T-cell (primary cell): ENCODE data around the gene AKAP3. TPM values are rescaled to one million over a fixed set of nuclear protein-coding genes. Genes with fewer than 3 reads are reported as not detected.

Source experiments
- ATAC-seq, 4 experiments: fragments of 200-7000 bp in 3 of 4; fragments of 150-1000 bp in 1 of 4; cut with Tn5 transposase; replicated peaks in 1 of 4; 1 replicate in 3 of 4; 2 replicates in 1 of 4; pipeline ENCODE4 v1.10.0; 2021; ENCODE audit warnings: moderate library complexity in 3 of 4, mild to moderate bottlenecking in 2 of 4, moderate number of reproducible peaks in 1 of 4
- CTCF ChIA-PET, 2 donors: fragments of 300-600 bp; sonication (Branson Sonifier 250); formaldehyde crosslinking; loops; one replicate each; lab custom pipeline; 2022; ENCODE audit warnings: antibody characterized with exemption in 2 of 2; lab: Charles Lee
- POLR2A ChIA-PET, 2 donors: fragments of 300-600 bp; sonication (Branson Sonifier 250); formaldehyde crosslinking; loops; one replicate each; lab custom pipeline; 2022; ENCODE audit warnings: antibody characterized with exemption in 2 of 2; lab: Charles Lee
- DNase-seq, 35 experiments: peaks; one replicate each; pipeline versions ENCODE4 v3.0.0 to v3.0.0-alpha.2; 2013 to 2023
- H3K27ac ChIP-seq: one replicate; pipeline ENCODE4 v1.5.1; 2013; ENCODE audit warnings: low read length
- H3K27me3 ChIP-seq, 2 experiments: replicated peaks in 1 of 2; 1 replicate in 1 of 2; 2 replicates in 1 of 2; pipeline versions ENCODE4 v1.6.1 to v1.7.0; 2013; ENCODE audit warnings: low read length in 1 of 2, mixed read lengths in 1 of 2; ENCODE audit not compliant: control insufficient read depth in 2 of 2, insufficient read depth in 2 of 2; ENCODE audit errors: extremely low read depth in 1 of 2
- H3K36me3 ChIP-seq, 2 donors: 1 replicate in 1 of 2; 2 replicates in 1 of 2; pipeline versions ENCODE4 v1.6.1 to v1.7.0; 2013; ENCODE audit warnings: low read length in 1 of 2; ENCODE audit not compliant: control insufficient read depth in 2 of 2, insufficient read depth in 1 of 2; ENCODE audit errors: extremely low read depth in 1 of 2
- H3K4me1 ChIP-seq, 2 experiments: 1 replicate in 1 of 2; 2 replicates in 1 of 2; pipeline versions ENCODE4 v1.6.1 to v1.7.0; 2013; ENCODE audit warnings: low read length in 2 of 2, mixed read lengths in 1 of 2; ENCODE audit not compliant: insufficient read depth in 2 of 2, control insufficient read depth in 1 of 2; ENCODE audit errors: extremely low read depth in 1 of 2
- H3K4me3 ChIP-seq, 2 donors: 1 replicate in 1 of 2; 2 replicates in 1 of 2; pipeline versions ENCODE4 v1.5.1 to v1.7.0; 2013; ENCODE audit warnings: mild to moderate bottlenecking in 2 of 2, low read length in 1 of 2, moderate library complexity in 1 of 2; ENCODE audit not compliant: control insufficient read depth in 1 of 2; ENCODE audit errors: extremely low read depth in 1 of 2
- H3K9me3 ChIP-seq: 2 replicates; pipeline ENCODE4 v1.7.0; 2013
- H3K27ac Mint-ChIP-seq, 2 donors: one replicate each; pipeline ENCODE4 v1.8.0; 2020 to 2021; ENCODE audit warnings: mild to moderate bottlenecking in 2 of 2, mixed read lengths in 2 of 2
- H3K27me3 Mint-ChIP-seq, 2 donors: one replicate each; pipeline ENCODE4 v1.8.0; 2021 to 2022; ENCODE audit warnings: mixed read lengths in 2 of 2
- H3K36me3 Mint-ChIP-seq: one replicate; pipeline ENCODE4 v1.8.0; 2021; ENCODE audit warnings: mixed read lengths
- H3K4me1 Mint-ChIP-seq, 3 donors: one replicate each; pipeline ENCODE4 v1.8.0; 2020 to 2022; ENCODE audit warnings: mixed read lengths in 3 of 3, mild to moderate bottlenecking in 1 of 3
- H3K4me3 Mint-ChIP-seq, 3 donors: one replicate each; pipeline ENCODE4 v1.8.0; 2020 to 2022; ENCODE audit warnings: mild to moderate bottlenecking in 3 of 3, mixed read lengths in 3 of 3, moderate library complexity in 3 of 3
- H3K9me3 Mint-ChIP-seq, 3 donors: one replicate each; pipeline ENCODE4 v1.8.0; 2020 to 2022; ENCODE audit warnings: mixed read lengths in 3 of 3
- WGBS: methylation state at CpG from one replicate; pipeline ENCODE4 v1.1.5; 2013; ENCODE audit warnings: missing lambda C conversion rate; ENCODE audit not compliant: insufficient coverage; 5-methylcytosine and 5-hydroxymethylcytosine counted together
- total RNA-seq, 35 experiments: library from RNA in 6 of 35; stranded (reverse) in 6 of 35; fragments of 120-200 nt in 1 of 35; gene quantifications; one replicate each; pipeline versions ENCODE4 v1.2.1 to v1.2.4 and lab custom pipeline; 2013 to 2026

Gene AKAP3
- total RNA-seq, 5 donors from 2014 or later (not counting 1 experiment from before 2014, with no cell fraction given), result 1.5 to 7.9 (median 3.3) TPM

- H3K27ac ChIP-seq, result no peak overlapping the region
- peaks cover 6 to 93% of the 10 kb centered on the region in 2 donors for H3K36me3 ChIP-seq
- POLR2A ChIA-PET, result no interaction called here
- no peak overlapping the region for H3K4me3 ChIP-seq
- Mint-ChIP-seq H3K4me3 (no peak overlapping the region), H3K4me1 (peaks cover 0 to 5% (median 2%) of the 10 kb centered on the region in 3 donors), H3K27ac (no peak overlapping the region), H3K27me3 (no peaks in the 10 kb centered on the region), H3K36me3 (peaks cover 51% of the 10 kb centered on the region), H3K9me3 (no peaks in the 10 kb centered on the region)
- H3K27me3 ChIP-seq, result no peaks in the 10 kb centered on the region
- H3K4me1 ChIP-seq, result no peaks in the 10 kb centered on the region
- CTCF ChIA-PET, result no interaction called here
- DNase-seq (no peak), ATAC-seq (no peak)
- WGBS, result no CpG with 5 or more reads among the region's 3 CpGs
- no peaks in the 10 kb centered on the region for H3K9me3 ChIP-seq
Measured at GRCh38 chr12:4663971-4664505, 15.2 kb upstream of the AKAP3 start.

- ATAC-seq, result no peak
- H3K4me3 Mint-ChIP-seq, result no peak overlapping the region
- no peaks in the 10 kb centered on the region for H3K9me3 Mint-ChIP-seq
- Histone ChIP-seq H3K4me3 (no peak overlapping the region), H3K27ac (no peak overlapping the region), H3K9me3 (no peaks in the 10 kb centered on the region), H3K4me1 (peaks cover 2 to 15% of the 10 kb centered on the region in 2 experiments), H3K36me3 (peaks cover 5 to 33% of the 10 kb centered on the region in 2 donors), H3K27me3 (no peaks in the 10 kb centered on the region)
- H3K27me3 Mint-ChIP-seq, result no peaks in the 10 kb centered on the region
- peaks cover 30% of the 10 kb centered on the region for H3K36me3 Mint-ChIP-seq
- ChIA-PET CTCF (interaction anchor here in 1 of 2 donors (0.6 to 1.1 kb wide), 2 partner anchors 16 to 77 kb away, joined by 3 read pairs; no protein-coding TSS in a partner anchor), POLR2A (no interaction called here)
- no peak overlapping the region for H3K27ac Mint-ChIP-seq
- no CpG with 5 or more reads among the region's 2 CpGs for WGBS
- DNase-seq, result no peak
- peaks cover 47 to 52% (median 49%) of the 10 kb centered on the region in 3 donors for H3K4me1 Mint-ChIP-seq
Measured at GRCh38 chr12:4653691-4654090, 4.8 kb upstream of the AKAP3 start.

- no peaks in the 10 kb centered on the region for H3K9me3 ChIP-seq
- ATAC-seq (no peak), DNase-seq (no peak)
- Mint-ChIP-seq H3K4me1 (peaks cover 50 to 52% (median 52%) of the 10 kb centered on the region in 3 donors), H3K9me3 (no peaks in the 10 kb centered on the region), H3K27ac (no peak overlapping the region), H3K36me3 (peaks cover 30% of the 10 kb centered on the region), H3K4me3 (no peak overlapping the region), H3K27me3 (no peaks in the 10 kb centered on the region)
- CTCF ChIA-PET, result no interaction called here
- H3K27ac ChIP-seq, result no peak overlapping the region
- POLR2A ChIA-PET, result no interaction called here
- H3K27me3 ChIP-seq, result no peaks in the 10 kb centered on the region
- peaks cover 4 to 15% of the 10 kb centered on the region in 2 experiments for H3K4me1 ChIP-seq
- peaks cover 5 to 30% of the 10 kb centered on the region in 2 donors for H3K36me3 ChIP-seq
- no peak overlapping the region for H3K4me3 ChIP-seq
Measured at GRCh38 chr12:4653257-4653656, 4.4 kb upstream of the AKAP3 start.

- peak overlapping the region; percentile 86 to 93 for H3K4me3 ChIP-seq
- CTCF ChIA-PET, result interaction anchor here (0.5 to 1.0 kb wide), 5 partner anchors 9 to 1765 kb away, joined by 3 to 4 read pairs (median 3); no protein-coding TSS in a partner anchor
- no peak for DNase-seq
- peaks cover 0 to 2% of the 10 kb centered on the region in 2 donors for H3K36me3 ChIP-seq
- Mint-ChIP-seq H3K27ac (peak overlapping the region; percentile 93), H3K36me3 (peaks cover 8% of the 10 kb centered on the region), H3K9me3 (no peaks in the 10 kb centered on the region), H3K4me3 (peak overlapping the region; percentile 90 to 99 (median 98)), H3K4me1 (peaks cover 51 to 62% (median 61%) of the 10 kb centered on the region in 3 donors), H3K27me3 (no peaks in the 10 kb centered on the region)
- peaks cover 9 to 15% of the 10 kb centered on the region in 2 experiments for H3K4me1 ChIP-seq
- no peak for ATAC-seq
- POLR2A ChIA-PET, result interaction anchor here (0.6 to 1.0 kb wide), 3 partner anchors 9 to 86 kb away, joined by 3 to 4 read pairs (median 3); no protein-coding TSS in a partner anchor
- 0% methylated on average over 4 of the region's 6 CpGs for WGBS
- no peaks in the 10 kb centered on the region for H3K27me3 ChIP-seq
- no peaks in the 10 kb centered on the region for H3K9me3 ChIP-seq
- peak overlapping the region; percentile 57 for H3K27ac ChIP-seq
Measured at GRCh38 chr12:4649358-4649661, 459 bp upstream of the AKAP3 start.

GRCh38 chr12:4648104-4648500 lies 749 bp downstream of the AKAP3 start:
- ChIA-PET CTCF (interaction anchor here (0.6 to 0.8 kb wide), 3 partner anchors 43 to 371 kb away, joined by 3 to 9 read pairs (median 4); no protein-coding TSS in a partner anchor), POLR2A (interaction anchor here (0.6 kb wide), 2 partner anchors 354 to 1773 kb away, joined by 3 read pairs; no protein-coding TSS in a partner anchor)
- Histone ChIP-seq H3K36me3 (no peaks in the 10 kb centered on the region), H3K4me1 (peaks cover 9 to 15% of the 10 kb centered on the region in 2 experiments), H3K27me3 (no peaks in the 10 kb centered on the region), H3K27ac (peak overlapping the region; percentile 57), H3K4me3 (peak overlapping the region; percentile 86 to 93), H3K9me3 (no peaks in the 10 kb centered on the region)
- no peak for ATAC-seq
- H3K4me3 Mint-ChIP-seq, result peak overlapping the region; percentile 90 to 99 (median 98)
- no peak for DNase-seq
- peak overlapping the region; percentile 93 for H3K27ac Mint-ChIP-seq
- no peaks in the 10 kb centered on the region for H3K9me3 Mint-ChIP-seq
- no peaks in the 10 kb centered on the region for H3K27me3 Mint-ChIP-seq
- 61% methylated on average over 2 of the region's 4 CpGs for WGBS
- H3K4me1 Mint-ChIP-seq, result peaks cover 39 to 52% (median 52%) of the 10 kb centered on the region in 3 donors
- no peaks in the 10 kb centered on the region for H3K36me3 Mint-ChIP-seq

GRCh38 chr12:4645023-4645422 lies 3.8 kb downstream of the AKAP3 start:
- Mint-ChIP-seq H3K4me3 (no peak overlapping the region), H3K4me1 (peaks cover 12 to 26% (median 26%) of the 10 kb centered on the region in 3 donors), H3K9me3 (no peaks in the 10 kb centered on the region), H3K27me3 (peaks cover 0 to 7% of the 10 kb centered on the region in 2 donors), H3K36me3 (no peaks in the 10 kb centered on the region), H3K27ac (no peak overlapping the region)
- Histone ChIP-seq H3K4me3 (no peak overlapping the region), H3K27ac (no peak overlapping the region), H3K9me3 (no peaks in the 10 kb centered on the region), H3K27me3 (no peaks in the 10 kb centered on the region), H3K36me3 (no peaks in the 10 kb centered on the region), H3K4me1 (peaks cover 6 to 9% of the 10 kb centered on the region in 2 experiments)
- CTCF ChIA-PET, result no interaction called here
- ATAC-seq (no peak), DNase-seq (no peak)
- no CpG with 5 or more reads among the region's 1 CpG for WGBS
- POLR2A ChIA-PET, result no interaction called here
